Femur (tissue), 1 donor: Measurements from ENCODE around the gene AFP.

Experiments used
- DNase-seq: peaks from one replicate; pipeline ENCODE4 v3.0.0-alpha.2; 2017

Gene AFP

GRCh38 chr4:73470728-73471127 lies 34.7 kb downstream of the AFP start:
- DNase-seq, result no peak

- DNase-seq, result no peak
These were observed 41.2 kb downstream of the AFP start for GRCh38 chr4:73477176-73477575.

GRCh38 chr4:73479323-73479722 lies 43.3 kb downstream of the AFP start:
- no peak for DNase-seq

- DNase-seq, result no peak
These were observed 45.3 kb downstream of the AFP start, which contains the start of gene AFM for GRCh38 chr4:73481358-73481757. Gene AFM, plus strand, starts transcription at chr4:73481745. Its CDS starts 31 bp downstream, at chr4:73481776.

GRCh38 chr4:73485085-73485484 lies 49.1 kb downstream of the AFP start:
- no peak for DNase-seq

- no peak for DNase-seq
These were observed 49.6 kb downstream of the AFP start for GRCh38 chr4:73485596-73485995.

GRCh38 chr4:73486497-73486896 lies 50.5 kb downstream of the AFP start:
- DNase-seq, result no peak

- DNase-seq, result no peak
These were observed 51.2 kb downstream of the AFP start for GRCh38 chr4:73487233-73487632.

- DNase-seq, result no peak
These were observed 64.2 kb downstream of the AFP start for GRCh38 chr4:73499996-73500765.

- no peak for DNase-seq
These were observed 65.7 kb downstream of the AFP start for GRCh38 chr4:73501664-73502265.

GRCh38 chr4:73505567-73505966 lies 69.5 kb downstream of the AFP start:
- DNase-seq, result no peak
